IMR-90 (cell line): ENCODE results near the gene C9orf152.

Experiments used
- BHLHE40 ChIP-seq: fragments of 150-350 bp; IDR thresholded peaks from 2 replicates; pipeline ENCODE4 v1.6.1; 2016; ENCODE audit warnings: mild to moderate bottlenecking, low read depth, low read length
- CEBPB ChIP-seq: IDR thresholded peaks from 2 replicates; pipeline ENCODE4 v1.6.1; 2012; ENCODE audit warnings: low read depth, low read length, improper control_type of control experiment
- CTCF ChIP-seq: conservative IDR thresholded peaks from 2 replicates; pipeline ENCODE4 v1.5.1; 2012; ENCODE audit warnings: mild to moderate bottlenecking, low read depth, low read length, improper control_type of control experiment
- FOS ChIP-seq: fragments of 150-350 bp; IDR thresholded peaks from 2 replicates; pipeline ENCODE4 v1.6.1; 2016; ENCODE audit warnings: low read depth, low read length
- MAFK ChIP-seq: IDR thresholded peaks from 2 replicates; pipeline ENCODE4 v1.6.1; 2012; ENCODE audit warnings: low read depth, low read length, improper control_type of control experiment
- MAZ ChIP-seq: IDR thresholded peaks from 2 replicates; pipeline ENCODE4 v1.6.1; 2012; ENCODE audit warnings: low read depth, mild to moderate bottlenecking, low read length, improper control_type of control experiment, moderate library complexity, borderline replicate concordance
- MXI1 ChIP-seq: IDR thresholded peaks from 2 replicates; pipeline ENCODE4 v1.6.1; 2012; ENCODE audit warnings: low read depth, mild to moderate bottlenecking, low read length, moderate library complexity, borderline replicate concordance
- NFE2L2 ChIP-seq: fragments of 150-350 bp; IDR thresholded peaks from 2 replicates; pipeline ENCODE4 v1.6.1; 2016; ENCODE audit warnings: low read depth, mild to moderate bottlenecking, low read length
- POLR2A ChIP-seq: IDR thresholded peaks from 2 replicates; pipeline ENCODE4 v1.6.1; 2012; ENCODE audit warnings: mild to moderate bottlenecking, low read depth, low read length
- RAD21 ChIP-seq: IDR thresholded peaks from 2 replicates; pipeline ENCODE4 v1.6.1; 2012; ENCODE audit warnings: low read length, improper control_type of control experiment
- RCOR1 ChIP-seq: IDR thresholded peaks from 2 replicates; pipeline ENCODE4 v1.6.1; 2012; ENCODE audit warnings: mild to moderate bottlenecking, low read length, improper control_type of control experiment; ENCODE audit not compliant: insufficient replicate concordance
- SMC3 ChIP-seq: fragments of 150-350 bp; IDR thresholded peaks from 2 replicates; pipeline ENCODE4 v1.6.1; 2016; ENCODE audit warnings: low read depth, mild to moderate bottlenecking, antibody characterized with exemption, low read length, moderate library complexity
- USF2 ChIP-seq: fragments of 150-350 bp; IDR thresholded peaks from 2 replicates; pipeline ENCODE4 v1.6.1; 2017; ENCODE audit warnings: mild to moderate bottlenecking, antibody characterized with exemption, low read length, low read depth

- no peak for TF ChIP-seq BHLHE40
- no peak for TF ChIP-seq POLR2A
- no peak for TF ChIP-seq MXI1
- no peak for TF ChIP-seq FOS
- no peak for TF ChIP-seq CTCF
- no peak for TF ChIP-seq SMC3
- peak; percentile 70 for TF ChIP-seq MAFK
- peak; percentile 87 for TF ChIP-seq NFE2L2
- TF ChIP-seq USF2: no peak
- no peak for TF ChIP-seq MAZ
- no peak for TF ChIP-seq RAD21
- peak; percentile 41; the same call in 1 of the 2 replicates for TF ChIP-seq CEBPB
- no peak for TF ChIP-seq RCOR1
Measured at GRCh38 chr9:110179734-110180133, 28.2 kb downstream of the C9orf152 start.
